ENCODE results near the gene TMEM37.
A peak's percentile ranks its signal among the peaks of the same experiment; 100 is the strongest.

Gene TMEM37

GRCh38 chr2:119478188-119478977 is 46.7 kb downstream of the TMEM37 start:
- DNase-seq (ENCODE audit: low read depth, low spot score): no peak

GRCh38 chr2:119478978-119479295 is 47.3 kb downstream of the TMEM37 start:
- no peak for DNase-seq (ENCODE audit: low read depth, low spot score)

- no peak for DNase-seq (ENCODE audit: low read depth, low spot score)
Observed at GRCh38 chr2:119480184-119480583, 48.5 kb downstream of the TMEM37 start.

- DNase-seq (ENCODE audit: low read depth, low spot score): peak; percentile 66
Observed at GRCh38 chr2:119480718-119481142, 49.1 kb downstream of the TMEM37 start.

- no peak for DNase-seq (ENCODE audit: low read depth, low spot score)
Observed at GRCh38 chr2:119481501-119482455, 50.1 kb downstream of the TMEM37 start.

GRCh38 chr2:119482481-119483394 is 51.1 kb downstream of the TMEM37 start:
- DNase-seq (ENCODE audit: low read depth, low spot score): peak; percentile 59

- DNase-seq (ENCODE audit: low read depth, low spot score): no peak
Observed at GRCh38 chr2:119483395-119483753, 51.7 kb downstream of the TMEM37 start.

GRCh38 chr2:119483896-119484718 is 52.5 kb downstream of the TMEM37 start:
- DNase-seq (ENCODE audit: low read depth, low spot score): no peak

- no peak for DNase-seq (ENCODE audit: low read depth, low spot score)
Observed at GRCh38 chr2:119484834-119485233, 53.2 kb downstream of the TMEM37 start.

GRCh38 chr2:119485336-119486110 is 53.9 kb downstream of the TMEM37 start:
- no peak for DNase-seq (ENCODE audit: low read depth, low spot score)

- DNase-seq (ENCODE audit: low read depth, low spot score): no peak
Observed at GRCh38 chr2:119486196-119486827, 54.7 kb downstream of the TMEM37 start.

- no peak for DNase-seq (ENCODE audit: low read depth, low spot score)
Observed at GRCh38 chr2:119486886-119487285, 55.2 kb downstream of the TMEM37 start.

- DNase-seq (ENCODE audit: low read depth, low spot score): no peak
Observed at GRCh38 chr2:119487434-119488244, 56.0 kb downstream of the TMEM37 start.
